ENCODE measurements around the gene DNASE2B.

The DNASE2B gene

DNA sequence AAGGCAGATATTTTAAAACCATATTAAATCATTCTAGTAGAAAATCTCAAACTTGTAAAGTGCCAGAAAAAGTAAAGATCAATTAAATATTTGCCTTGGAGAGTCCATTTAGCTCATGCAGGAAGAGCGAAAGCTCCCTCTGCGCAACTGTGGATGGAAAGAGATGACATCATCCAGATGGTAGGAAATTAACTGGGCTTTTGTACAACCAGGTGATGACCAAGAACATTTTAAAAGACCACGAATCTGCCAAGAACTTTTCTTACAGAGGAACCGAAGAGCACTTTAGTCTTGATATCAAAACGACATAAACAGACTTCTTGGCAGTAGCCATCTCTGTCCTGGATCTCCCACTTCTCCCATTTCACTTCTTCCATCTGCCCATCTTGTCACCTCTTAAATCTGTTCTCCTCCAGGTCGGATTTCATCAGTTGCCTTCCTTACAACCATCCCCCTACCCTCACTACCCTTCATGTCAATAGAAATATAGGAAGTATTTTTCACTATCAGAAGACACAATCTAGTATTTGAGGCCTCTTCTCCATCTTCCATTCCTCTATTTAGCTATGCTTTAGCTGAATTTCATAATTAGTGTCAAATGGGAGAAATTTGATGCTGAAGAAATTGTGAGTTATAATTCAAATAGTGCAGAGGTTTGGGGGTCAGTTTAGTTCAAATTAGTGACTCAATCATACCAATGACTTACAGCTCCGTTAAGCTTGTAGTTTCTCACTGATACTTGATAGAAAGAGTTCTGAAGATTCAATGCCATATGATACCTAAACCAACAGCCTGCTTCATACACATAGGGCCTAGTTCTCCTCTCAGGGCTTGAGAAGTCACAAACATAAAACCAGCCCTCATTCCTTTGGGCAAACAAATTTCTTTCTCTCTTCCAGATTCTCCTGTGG is 22.0 kb upstream of the DNASE2B start:
- Histone ChIP-seq H3K9ac (ENCODE audit: low read length) (no peak overlapping the region), H3K4me3 (ENCODE audit: low read length) (no peak overlapping the region), H3K27ac (ENCODE audit: low read length) (no peak overlapping the region), H3K4me1 (ENCODE audit: control insufficient read depth, low read depth, low read length) (peaks cover 8% of the 10 kb centered on the region), H3K27me3 (ENCODE audit: control insufficient read depth, insufficient read depth, low read length) (no peaks in the 10 kb centered on the region), H3K9me3 (ENCODE audit: control insufficient read depth, low read depth, low read length) (no peaks in the 10 kb centered on the region), H3K36me3 (ENCODE audit: control insufficient read depth, low read depth, low read length) (no peaks in the 10 kb centered on the region)

DNA sequence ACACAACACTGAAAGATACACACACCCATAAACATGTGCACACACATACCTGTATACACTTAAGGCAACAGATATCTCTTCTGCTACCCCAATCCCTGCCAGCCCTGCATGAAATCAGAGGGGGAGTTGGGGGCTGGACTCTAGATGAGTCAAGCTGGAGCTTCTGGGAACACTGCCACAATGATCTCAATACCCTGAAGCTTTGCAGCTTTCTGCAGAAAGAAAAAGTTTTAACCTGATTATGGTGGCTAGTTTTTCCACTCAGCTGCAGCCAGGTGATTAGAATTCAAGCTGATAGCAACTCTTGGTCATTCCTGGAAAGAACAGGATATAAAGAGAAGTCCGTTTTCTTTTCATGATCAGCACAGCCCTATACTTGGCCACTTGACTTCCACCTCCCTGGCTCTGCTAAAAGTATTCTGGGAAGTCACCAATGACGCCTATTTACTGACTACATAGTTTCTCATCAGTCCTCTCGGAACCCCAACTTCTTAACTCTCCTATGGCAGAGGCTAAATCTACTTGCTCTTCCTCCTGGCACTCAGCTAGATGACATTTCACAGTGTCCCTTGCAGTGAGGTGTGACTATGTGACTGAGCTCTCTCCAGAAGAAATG is 20.7 kb upstream of the DNASE2B start:
- Histone ChIP-seq H3K9me3 (ENCODE audit: control insufficient read depth, low read depth, low read length) (no peaks in the 10 kb centered on the region), H3K27me3 (ENCODE audit: control insufficient read depth, insufficient read depth, low read length) (no peaks in the 10 kb centered on the region), H3K27ac (ENCODE audit: low read length) (no peak overlapping the region), H3K4me3 (ENCODE audit: low read length) (no peak overlapping the region), H3K9ac (ENCODE audit: low read length) (no peak overlapping the region), H3K36me3 (ENCODE audit: control insufficient read depth, low read depth, low read length) (no peaks in the 10 kb centered on the region), H3K4me1 (ENCODE audit: control insufficient read depth, low read depth, low read length) (peaks cover 8% of the 10 kb centered on the region)

GRCh38 chr1:84379138-84379916 is 19.0 kb upstream of the DNASE2B start:
- H3K36me3 ChIP-seq (ENCODE audit: control insufficient read depth, low read depth, low read length) = no peaks in the 10 kb centered on the region
- no peak overlapping the region for H3K27ac ChIP-seq (ENCODE audit: low read length)
- no peaks in the 10 kb centered on the region for H3K27me3 ChIP-seq (ENCODE audit: control insufficient read depth, insufficient read depth, low read length)
- no peaks in the 10 kb centered on the region for H3K9me3 ChIP-seq (ENCODE audit: control insufficient read depth, low read depth, low read length)
- H3K4me1 ChIP-seq (ENCODE audit: control insufficient read depth, low read depth, low read length) = peaks cover 8% of the 10 kb centered on the region
- no peak overlapping the region for H3K9ac ChIP-seq (ENCODE audit: low read length)
- H3K4me3 ChIP-seq (ENCODE audit: low read length) = no peak overlapping the region

- Histone ChIP-seq H3K9me3 (ENCODE audit: control insufficient read depth, low read depth, low read length) (no peaks in the 10 kb centered on the region), H3K4me3 (ENCODE audit: low read length) (no peak overlapping the region), H3K36me3 (ENCODE audit: control insufficient read depth, low read depth, low read length) (no peaks in the 10 kb centered on the region), H3K4me1 (ENCODE audit: control insufficient read depth, low read depth, low read length) (peaks cover 8% of the 10 kb centered on the region), H3K27ac (ENCODE audit: low read length) (no peak overlapping the region), H3K27me3 (ENCODE audit: control insufficient read depth, insufficient read depth, low read length) (no peaks in the 10 kb centered on the region), H3K9ac (ENCODE audit: low read length) (no peak overlapping the region)
Observed at GRCh38 chr1:84379917-84380180, 18.4 kb upstream of the DNASE2B start.

DNA sequence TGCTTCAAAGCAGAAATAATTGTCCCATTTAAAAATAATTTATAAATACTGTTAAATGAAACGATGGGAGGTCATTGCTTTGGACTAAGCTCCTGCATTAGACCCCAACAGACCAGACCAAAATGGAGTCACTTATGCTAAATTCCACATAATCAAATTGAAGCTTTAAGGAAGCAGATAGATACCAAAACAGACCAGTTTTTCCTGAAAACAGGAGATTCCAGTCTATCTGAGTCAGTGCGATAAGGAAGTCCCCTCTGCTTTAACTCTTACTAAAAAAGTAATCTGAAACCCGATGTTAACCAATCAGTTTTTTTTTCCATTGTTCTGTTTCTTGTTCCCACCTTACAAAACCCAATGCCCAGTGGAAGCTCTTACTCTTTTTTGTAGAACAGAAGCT is 16.2 kb upstream of the DNASE2B start:
- Histone ChIP-seq H3K27me3 (ENCODE audit: control insufficient read depth, insufficient read depth, low read length) (no peaks in the 10 kb centered on the region), H3K36me3 (ENCODE audit: control insufficient read depth, low read depth, low read length) (no peaks in the 10 kb centered on the region), H3K4me1 (ENCODE audit: control insufficient read depth, low read depth, low read length) (peaks cover 8% of the 10 kb centered on the region), H3K9me3 (ENCODE audit: control insufficient read depth, low read depth, low read length) (no peaks in the 10 kb centered on the region), H3K4me3 (ENCODE audit: low read length) (no peak overlapping the region), H3K27ac (ENCODE audit: low read length) (no peak overlapping the region), H3K9ac (ENCODE audit: low read length) (no peak overlapping the region)

DNA sequence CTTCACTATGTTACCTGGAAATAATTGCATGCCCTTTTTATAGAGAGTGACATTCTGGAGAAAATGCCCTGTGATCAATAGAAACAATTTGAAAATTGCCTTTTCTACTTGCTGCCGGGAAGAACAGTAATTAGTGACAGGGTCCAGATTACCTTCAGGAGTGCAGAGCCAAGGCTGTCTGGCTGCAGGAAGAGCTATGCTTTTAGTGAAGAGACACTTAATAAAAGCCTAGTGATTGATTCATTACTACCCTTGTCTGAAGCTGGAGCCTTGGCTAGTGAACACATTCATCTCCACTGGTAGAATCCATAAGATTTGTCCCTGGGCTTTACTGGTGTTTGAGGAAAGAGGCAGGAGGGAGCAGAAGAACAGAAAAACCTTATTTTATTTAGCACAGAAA is 12.9 kb upstream of the DNASE2B start:
- Histone ChIP-seq H3K9me3 (ENCODE audit: control insufficient read depth, low read depth, low read length) (no peaks in the 10 kb centered on the region), H3K9ac (ENCODE audit: low read length) (no peak overlapping the region), H3K4me3 (ENCODE audit: low read length) (no peak overlapping the region), H3K36me3 (ENCODE audit: control insufficient read depth, low read depth, low read length) (no peaks in the 10 kb centered on the region), H3K27me3 (ENCODE audit: control insufficient read depth, insufficient read depth, low read length) (no peaks in the 10 kb centered on the region), H3K27ac (ENCODE audit: low read length) (no peak overlapping the region), H3K4me1 (ENCODE audit: control insufficient read depth, low read depth, low read length) (no peaks in the 10 kb centered on the region)

DNA sequence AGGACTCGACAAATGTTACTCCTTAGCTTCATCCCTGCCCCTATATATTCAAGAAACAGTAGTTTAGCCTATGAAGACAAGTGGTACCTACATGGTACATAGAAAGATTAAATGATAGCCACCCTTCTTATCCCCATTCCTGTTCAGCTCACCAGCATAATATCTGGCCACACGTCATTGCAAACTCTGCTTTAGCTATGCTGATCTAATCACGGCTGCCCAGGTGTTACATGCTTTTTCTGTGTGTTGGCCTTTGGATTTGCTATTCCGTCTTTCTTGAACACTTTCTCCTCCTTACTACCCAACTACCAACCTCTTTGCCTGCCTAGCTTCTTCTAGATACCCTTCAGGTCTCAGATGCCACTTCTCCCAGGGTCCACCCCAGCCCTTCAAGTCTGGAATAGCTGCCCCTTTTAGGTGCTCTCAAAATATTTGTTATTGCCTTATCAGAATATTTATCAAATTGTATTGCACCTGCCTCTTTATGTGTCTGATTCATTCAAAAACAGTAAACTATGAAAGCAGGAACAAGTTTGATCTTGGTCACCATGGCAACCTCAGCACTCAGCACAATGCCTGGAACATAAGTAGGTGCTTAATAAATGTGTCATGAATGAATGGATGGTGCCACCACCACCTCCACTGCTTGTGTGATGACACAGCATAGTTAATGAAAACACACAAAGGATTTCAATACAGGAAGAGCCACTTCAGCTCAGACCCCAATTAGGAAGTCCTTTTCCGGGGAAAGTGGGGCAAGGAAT is 11.4 kb upstream of the DNASE2B start:
- Histone ChIP-seq H3K4me3 (ENCODE audit: low read length) (no peak overlapping the region), H3K4me1 (ENCODE audit: control insufficient read depth, low read depth, low read length) (peaks cover 8% of the 10 kb centered on the region), H3K27me3 (ENCODE audit: control insufficient read depth, insufficient read depth, low read length) (no peaks in the 10 kb centered on the region), H3K9ac (ENCODE audit: low read length) (no peak overlapping the region), H3K9me3 (ENCODE audit: control insufficient read depth, low read depth, low read length) (no peaks in the 10 kb centered on the region), H3K36me3 (ENCODE audit: control insufficient read depth, low read depth, low read length) (no peaks in the 10 kb centered on the region), H3K27ac (ENCODE audit: low read length) (no peak overlapping the region)

- no peaks in the 10 kb centered on the region for H3K9me3 ChIP-seq (ENCODE audit: control insufficient read depth, low read depth, low read length)
- H3K4me1 ChIP-seq (ENCODE audit: control insufficient read depth, low read depth, low read length) = peaks cover 11% of the 10 kb centered on the region
- H3K27me3 ChIP-seq (ENCODE audit: control insufficient read depth, insufficient read depth, low read length) = no peaks in the 10 kb centered on the region
- no peak overlapping the region for H3K4me3 ChIP-seq (ENCODE audit: low read length)
- H3K9ac ChIP-seq (ENCODE audit: low read length) = no peak overlapping the region
- no peak overlapping the region for H3K27ac ChIP-seq (ENCODE audit: low read length)
- no peaks in the 10 kb centered on the region for H3K36me3 ChIP-seq (ENCODE audit: control insufficient read depth, low read depth, low read length)
Observed at GRCh38 chr1:84387480-84388163, 10.7 kb upstream of the DNASE2B start.

DNA sequence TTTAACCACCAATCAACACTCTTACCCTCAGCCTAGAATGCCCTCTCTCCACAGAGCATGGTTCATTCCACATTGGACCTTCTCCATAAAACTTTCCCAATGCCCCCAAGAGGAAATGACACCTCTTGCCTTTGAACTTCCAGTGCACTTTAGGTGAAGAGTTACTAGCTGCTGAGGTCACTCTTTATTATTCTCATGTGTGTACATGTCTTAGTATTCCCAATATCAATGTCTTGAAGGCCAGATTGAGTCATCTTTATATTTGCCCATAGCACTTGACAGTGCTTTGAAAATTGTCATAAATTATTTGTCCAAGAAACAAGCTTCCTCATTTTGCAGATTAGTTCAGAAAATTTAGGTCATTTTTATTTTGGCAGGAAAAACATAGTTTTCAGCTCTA is 8.1 kb upstream of the DNASE2B start:
- no peaks in the 10 kb centered on the region for H3K27me3 ChIP-seq (ENCODE audit: control insufficient read depth, insufficient read depth, low read length)
- H3K27ac ChIP-seq (ENCODE audit: low read length) = no peak overlapping the region
- no peak overlapping the region for H3K9ac ChIP-seq (ENCODE audit: low read length)
- H3K4me1 ChIP-seq (ENCODE audit: control insufficient read depth, low read depth, low read length) = peaks cover 11% of the 10 kb centered on the region
- H3K4me3 ChIP-seq (ENCODE audit: low read length) = no peak overlapping the region
- no peaks in the 10 kb centered on the region for H3K9me3 ChIP-seq (ENCODE audit: control insufficient read depth, low read depth, low read length)
- no peaks in the 10 kb centered on the region for H3K36me3 ChIP-seq (ENCODE audit: control insufficient read depth, low read depth, low read length)

DNA sequence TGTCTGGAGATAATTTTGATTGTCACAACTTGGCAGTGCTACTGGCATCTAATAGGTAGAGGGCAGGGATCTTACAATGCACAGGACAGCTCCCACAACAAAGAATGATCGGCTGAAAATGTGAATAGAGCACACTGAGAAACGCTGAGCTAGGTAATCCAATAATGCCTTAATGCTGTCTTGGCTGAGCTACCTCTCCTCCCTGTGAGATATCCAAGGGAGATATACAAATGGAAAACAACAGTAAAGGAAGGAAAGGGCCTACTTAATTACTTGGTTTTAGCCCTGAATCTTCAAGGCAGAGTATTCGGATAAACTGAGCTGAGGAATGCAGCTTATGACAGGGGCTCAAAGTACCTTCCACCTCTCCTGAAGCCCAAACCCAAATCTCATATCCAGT is 2.9 kb downstream of the DNASE2B start:
- no peaks in the 10 kb centered on the region for H3K9me3 ChIP-seq (ENCODE audit: control insufficient read depth, low read depth, low read length)

GRCh38 chr1:84402060-84402459 is 3.8 kb downstream of the DNASE2B start:
- H3K27me3 ChIP-seq (ENCODE audit: control insufficient read depth, insufficient read depth, low read length) = no peaks in the 10 kb centered on the region
- no peak overlapping the region for H3K9ac ChIP-seq (ENCODE audit: low read length)
- H3K4me1 ChIP-seq (ENCODE audit: control insufficient read depth, low read depth, low read length) = no peaks in the 10 kb centered on the region
- no peak overlapping the region for H3K4me3 ChIP-seq (ENCODE audit: low read length)
- H3K9me3 ChIP-seq (ENCODE audit: control insufficient read depth, low read depth, low read length) = no peaks in the 10 kb centered on the region
- no peak overlapping the region for H3K27ac ChIP-seq (ENCODE audit: low read length)
- H3K36me3 ChIP-seq (ENCODE audit: control insufficient read depth, low read depth, low read length) = no peaks in the 10 kb centered on the region

More for the DNA sequence above, 2.9 kb downstream of the DNASE2B start:
- H3K36me3 ChIP-seq (ENCODE audit: control insufficient read depth, low read depth, low read length) = no peaks in the 10 kb centered on the region
- H3K27ac ChIP-seq (ENCODE audit: low read length) = no peak overlapping the region
- H3K4me3 ChIP-seq (ENCODE audit: low read length) = no peak overlapping the region
- H3K27me3 ChIP-seq (ENCODE audit: control insufficient read depth, insufficient read depth, low read length) = no peaks in the 10 kb centered on the region
- no peak overlapping the region for H3K9ac ChIP-seq (ENCODE audit: low read length)
- H3K4me1 ChIP-seq (ENCODE audit: control insufficient read depth, low read depth, low read length) = no peaks in the 10 kb centered on the region

All from iPS-18a (cell line).